ENCODE results near the gene FEM1B.

DNA sequence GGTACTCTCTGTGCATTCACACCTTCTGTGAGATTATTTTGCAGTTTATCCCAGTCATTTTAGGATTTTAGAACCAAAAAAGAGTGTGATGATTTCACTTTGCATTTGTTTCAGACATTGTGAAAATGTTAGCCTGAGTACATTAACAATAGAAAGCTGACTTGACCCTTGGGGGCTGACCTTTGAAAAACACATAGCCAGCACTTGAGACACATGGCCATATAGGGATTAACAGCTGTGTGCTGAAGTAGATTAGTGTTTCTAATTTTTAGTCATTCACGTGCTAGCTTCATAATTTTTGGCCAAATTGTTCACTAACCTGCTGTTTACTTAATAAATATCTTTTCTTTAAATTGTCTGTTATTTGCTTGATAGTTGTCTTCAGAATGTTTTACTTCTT is 3.5 kb downstream of the FEM1B start:
- TF ChIP-seq, protein P1, sequence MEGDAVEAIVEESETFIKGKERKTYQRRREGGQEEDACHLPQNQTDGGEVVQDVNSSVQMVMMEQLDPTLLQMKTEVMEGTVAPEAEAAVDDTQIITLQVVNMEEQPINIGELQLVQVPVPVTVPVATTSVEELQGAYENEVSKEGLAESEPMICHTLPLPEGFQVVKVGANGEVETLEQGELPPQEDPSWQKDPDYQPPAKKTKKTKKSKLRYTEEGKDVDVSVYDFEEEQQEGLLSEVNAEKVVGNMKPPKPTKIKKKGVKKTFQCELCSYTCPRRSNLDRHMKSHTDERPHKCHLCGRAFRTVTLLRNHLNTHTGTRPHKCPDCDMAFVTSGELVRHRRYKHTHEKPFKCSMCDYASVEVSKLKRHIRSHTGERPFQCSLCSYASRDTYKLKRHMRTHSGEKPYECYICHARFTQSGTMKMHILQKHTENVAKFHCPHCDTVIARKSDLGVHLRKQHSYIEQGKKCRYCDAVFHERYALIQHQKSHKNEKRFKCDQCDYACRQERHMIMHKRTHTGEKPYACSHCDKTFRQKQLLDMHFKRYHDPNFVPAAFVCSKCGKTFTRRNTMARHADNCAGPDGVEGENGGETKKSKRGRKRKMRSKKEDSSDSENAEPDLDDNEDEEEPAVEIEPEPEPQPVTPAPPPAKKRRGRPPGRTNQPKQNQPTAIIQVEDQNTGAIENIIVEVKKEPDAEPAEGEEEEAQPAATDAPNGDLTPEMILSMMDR (conservative IDR thresholded peaks at IDR 0.05 in 1 of 2, IDR thresholded peaks at IDR 0.05 in 1 of 2; ENCODE audit: low read depth in 1 of 2, low read length in 2 of 2) = no peak
- no peak for TF ChIP-seq EZH2 (IDR thresholded peaks at IDR 0.05; ENCODE audit: low read length, missing control alignments)

Data from fibroblast of lung (primary cell).